CD8-positive, alpha-beta memory T cell (primary cell): Measurements from ENCODE around the gene SCO2. TPM values are rescaled to one million over a fixed set of nuclear protein-coding genes. Genes with fewer than 3 reads are reported as not detected.
"Not testable (repeated sequence)": the region's sequence is repeated elsewhere in the genome, so short reads cannot be mapped to it uniquely, and the experiment has no call there.

Source experiments
- CTCF ChIA-PET: fragments of 350-600 bp; sonication (Branson Sonifier 250); formaldehyde crosslinking; loops from one replicate; lab custom pipeline; 2021; ENCODE audit warnings: antibody characterized with exemption; lab: Charles Lee
- POLR2A ChIA-PET: fragments of 350-600 bp; sonication (Branson Sonifier 250); formaldehyde crosslinking; loops from one replicate; lab custom pipeline; 2021; ENCODE audit warnings: antibody characterized with exemption; lab: Charles Lee
- DNase-seq, 5 donors: peaks; one replicate each; pipeline versions ENCODE4 v3.0.0 to v3.0.0-alpha.2; 2020 to 2022; ENCODE audit warnings: mixed read lengths in 1 of 5
- H3K27ac ChIP-seq: one replicate; pipeline ENCODE4 v1.7.0; 2013; ENCODE audit warnings: low read depth, mild to moderate bottlenecking, low read length, moderate library complexity
- H3K27me3 ChIP-seq: 2 replicates; pipeline ENCODE4 v1.7.0; 2013; ENCODE audit warnings: low read length, mild to moderate bottlenecking; ENCODE audit not compliant: insufficient read depth, poor library complexity, severe bottlenecking
- H3K36me3 ChIP-seq: 2 replicates; pipeline ENCODE4 v1.7.0; 2013; ENCODE audit warnings: mild to moderate bottlenecking, low read length, moderate library complexity; ENCODE audit not compliant: insufficient read depth
- H3K4me1 ChIP-seq: 2 replicates; pipeline ENCODE4 v1.7.0; 2013; ENCODE audit warnings: mild to moderate bottlenecking, low read length, moderate library complexity; ENCODE audit not compliant: insufficient read depth
- H3K4me3 ChIP-seq: 2 replicates; pipeline ENCODE4 v1.7.0; 2013; ENCODE audit warnings: mild to moderate bottlenecking, low read length
- H3K9me3 ChIP-seq: 2 replicates; pipeline ENCODE4 v1.7.0; 2013; ENCODE audit warnings: mild to moderate bottlenecking, low read length
- H3K27ac Mint-ChIP-seq, 8 donors: one replicate each; pipeline ENCODE4 v1.8.0; 2020 to 2021; ENCODE audit warnings: mixed read lengths in 8 of 8, mild to moderate bottlenecking in 6 of 8, inconsistent platforms in 3 of 8, moderate library complexity in 3 of 8
- H3K27me3 Mint-ChIP-seq, 2 donors: one replicate each; pipeline ENCODE4 v1.8.0; 2020 to 2021; ENCODE audit warnings: mixed read lengths in 2 of 2, mild to moderate bottlenecking in 1 of 2, moderate library complexity in 1 of 2
- H3K36me3 Mint-ChIP-seq, 3 donors: one replicate each; pipeline ENCODE4 v1.8.0; 2020 to 2021; ENCODE audit warnings: mixed read lengths in 3 of 3, inconsistent platforms in 1 of 3, mild to moderate bottlenecking in 1 of 3
- H3K4me1 Mint-ChIP-seq, 3 donors: one replicate each; pipeline ENCODE4 v1.8.0; 2020 to 2021; ENCODE audit warnings: mixed read lengths in 3 of 3, inconsistent platforms in 1 of 3, mild to moderate bottlenecking in 1 of 3
- H3K4me3 Mint-ChIP-seq, 7 donors: one replicate each; pipeline ENCODE4 v1.8.0; 2020 to 2021; ENCODE audit warnings: mixed read lengths in 7 of 7, mild to moderate bottlenecking in 6 of 7, moderate library complexity in 4 of 7, inconsistent platforms in 2 of 7
- H3K9me3 Mint-ChIP-seq, 5 donors: one replicate each; pipeline ENCODE4 v1.8.0; 2020 to 2022; ENCODE audit warnings: mixed read lengths in 5 of 5, mild to moderate bottlenecking in 3 of 5, moderate library complexity in 2 of 5, inconsistent platforms in 1 of 5
- polyA plus RNA-seq: library from polyadenylated mRNA; unstranded; fragments of 300-500 nt; fragmentation: Illumina TruSeq; gene quantifications from one replicate; pipeline ENCODE4 v1.2.3, GENCODE V29; 2021
- total RNA-seq, 2 experiments: library from RNA; stranded (reverse); gene quantifications; one replicate each; pipeline ENCODE4 v1.2.3, GENCODE V29; 2021

The SCO2 gene
- total and polyA plus RNA-seq, 3 experiments from 2014 or later: 2.4 to 6.5 (median 3.5) TPM

DNA sequence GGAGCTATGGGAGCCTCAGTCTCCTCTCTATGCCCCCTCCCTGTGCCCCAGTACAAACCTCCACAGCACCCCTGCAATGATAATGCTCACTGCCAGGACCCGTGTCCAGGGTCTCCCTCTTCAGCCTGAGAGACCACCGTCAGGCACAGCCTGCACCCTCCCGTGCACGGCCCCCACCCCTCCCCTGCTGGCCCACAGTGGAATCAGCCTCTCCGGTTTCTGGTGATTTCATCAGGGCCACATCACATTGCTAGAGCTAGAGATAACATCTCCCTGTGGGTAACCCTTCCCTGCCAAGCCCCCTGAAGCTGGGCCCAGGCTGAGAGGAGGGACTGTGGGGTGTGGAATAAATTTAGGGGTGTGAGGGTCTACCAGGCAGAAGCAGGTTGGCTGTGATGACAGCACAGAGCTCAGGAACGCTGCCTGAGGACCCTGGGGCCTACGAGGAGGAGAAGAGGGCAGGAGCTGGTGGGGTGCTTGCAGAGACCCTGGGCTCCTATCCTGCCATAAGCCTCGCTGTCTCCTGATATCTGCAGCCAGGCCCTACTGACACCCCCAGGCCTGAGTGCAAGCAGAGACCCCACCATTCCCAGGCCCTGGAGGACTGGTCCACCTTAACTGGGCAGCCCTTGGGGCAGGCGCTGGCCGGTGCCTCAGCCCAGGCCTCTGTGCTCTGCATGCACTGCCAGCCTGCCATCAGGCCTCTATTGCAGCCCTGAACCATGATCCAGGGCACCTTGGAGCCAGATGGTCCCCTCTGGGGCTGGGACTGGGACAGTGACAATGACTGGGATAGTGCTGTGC lies 20.3 kb upstream of the SCO2 start, which contains the start of gene KLHDC7B:
Gene KLHDC7B, plus strand, starts transcription at position 378 of the 804 bp plus-strand sequence. Its CDS starts 345 bp downstream, at position 723.
- Histone ChIP-seq H3K4me1 (peaks cover 46% of the 10 kb centered on the region), H3K9me3 (no peaks in the 10 kb centered on the region), H3K36me3 (no peaks in the 10 kb centered on the region), H3K4me3 (peak within 1 kb of the TSS; percentile 77), H3K27me3 (no peaks in the 10 kb centered on the region), H3K27ac (peak within 1 kb of the TSS; percentile 33)
- H3K4me3 Mint-ChIP-seq: peak within 1 kb of the TSS; percentile 51 to 85 (median 71)
- no peaks in the 10 kb centered on the region for H3K9me3 Mint-ChIP-seq
- H3K36me3 Mint-ChIP-seq: peaks cover 0 to 2% (median 0%) of the 10 kb centered on the region in 3 donors
- CTCF ChIA-PET: interaction anchor here (1.0 to 5.8 kb wide), 7 partner anchors 9 to 75 kb away, joined by 3 to 86 read pairs (median 4); partner anchors contain the start of genes SCO2, SYCE3 and TYMP
- POLR2A ChIA-PET: interaction anchor here (0.8 to 1.8 kb wide), 4 partner anchors 19 to 76 kb away, joined by 3 to 8 read pairs (median 5); partner anchors contain the start of genes LMF2, NCAPH2 and SCO2
- H3K27ac Mint-ChIP-seq: peak within 1 kb of the TSS; percentile 77 to 99 (median 91)
- H3K4me1 Mint-ChIP-seq: peaks cover 36 to 56% (median 41%) of the 10 kb centered on the region in 3 donors
- DNase-seq: peak in 1 of 5 donors; percentile 47
- no peaks in the 10 kb centered on the region for H3K27me3 Mint-ChIP-seq

DNA sequence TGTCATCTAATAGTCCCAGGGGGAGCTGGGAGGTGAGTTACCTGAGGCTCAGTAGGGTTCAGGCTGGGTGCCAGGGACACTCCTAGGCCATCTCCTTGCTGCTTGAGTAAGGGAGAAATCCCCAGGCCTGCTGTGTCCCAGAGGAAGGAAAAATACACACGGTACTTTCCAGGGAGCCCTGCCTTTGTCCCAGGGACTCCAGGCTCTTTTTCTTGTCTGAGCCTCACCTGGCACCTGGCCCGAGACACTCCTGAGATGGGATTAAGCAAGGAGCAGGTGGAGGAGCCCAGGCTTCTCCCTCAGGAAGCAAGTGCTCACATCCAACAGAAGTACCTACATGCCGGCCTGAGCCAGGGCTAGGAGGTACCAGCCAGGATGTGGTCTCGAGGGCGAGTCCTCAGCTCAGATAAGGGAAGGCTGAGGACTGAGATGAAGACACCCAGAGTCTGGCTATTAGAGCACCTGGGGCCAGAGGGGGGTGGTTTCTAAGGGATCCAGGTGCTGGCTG lies 19.4 kb upstream of the SCO2 start:
- CTCF ChIA-PET: interaction anchor here (0.7 to 5.8 kb wide), 8 partner anchors 9 to 76 kb away, joined by 3 to 86 read pairs (median 4); partner anchors contain the start of genes SCO2, SYCE3 and TYMP
- H3K27me3 ChIP-seq: no peaks in the 10 kb centered on the region
- POLR2A ChIA-PET: interaction anchor here (0.6 to 1.8 kb wide), 6 partner anchors 13 to 76 kb away, joined by 3 to 8 read pairs (median 4); partner anchors contain the start of genes LMF2, NCAPH2 and SCO2
- Mint-ChIP-seq H3K27ac (peak overlapping the region; percentile 74 to 99 (median 91)), H3K4me1 (peaks cover 34 to 55% (median 39%) of the 10 kb centered on the region in 3 donors), H3K4me3 (peak overlapping the region; percentile 60 to 85 (median 71)), H3K36me3 (no peaks in the 10 kb centered on the region), H3K9me3 (no peaks in the 10 kb centered on the region), H3K27me3 (no peaks in the 10 kb centered on the region)
- H3K9me3 ChIP-seq: no peaks in the 10 kb centered on the region
- peak overlapping the region; percentile 33 for H3K27ac ChIP-seq
- no peaks in the 10 kb centered on the region for H3K36me3 ChIP-seq
- peak in 1 of 5 donors; percentile 46 for DNase-seq
- H3K4me3 ChIP-seq: peak overlapping the region; percentile 77
- peaks cover 43% of the 10 kb centered on the region for H3K4me1 ChIP-seq

DNA sequence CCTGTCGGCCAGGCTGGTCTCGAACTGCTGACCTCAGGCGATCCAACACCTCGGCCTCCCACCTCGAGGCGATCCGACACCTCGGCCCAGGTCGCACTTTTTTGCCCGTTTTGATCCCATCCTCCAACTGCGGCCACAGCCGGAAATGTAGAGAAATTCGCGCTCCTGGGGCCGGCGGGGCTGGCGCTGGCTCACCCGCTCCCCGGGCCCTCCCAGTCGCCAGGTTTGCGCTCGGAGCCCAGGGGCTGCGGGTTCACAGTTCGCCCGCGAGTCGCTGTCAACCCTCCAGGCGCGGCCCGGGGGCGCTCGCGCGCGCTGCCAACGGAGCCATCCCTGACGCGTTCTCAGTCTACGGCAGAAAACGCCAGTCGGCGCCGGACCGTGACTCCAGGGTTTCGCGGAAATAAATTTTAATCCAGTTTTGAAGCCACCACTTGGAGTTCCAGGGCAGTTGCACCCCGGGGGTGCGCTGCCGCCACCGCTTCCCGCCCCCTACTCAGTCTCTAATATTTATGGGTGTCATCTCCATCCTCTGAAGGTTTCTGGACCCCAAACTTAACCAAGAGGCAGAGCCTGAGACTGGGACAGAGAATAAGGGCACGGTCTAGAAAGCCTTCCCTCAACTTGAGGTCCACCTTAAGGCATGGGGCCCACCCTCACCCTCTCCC lies 18.8 kb upstream of the SCO2 start:
- no peaks in the 10 kb centered on the region for H3K9me3 Mint-ChIP-seq
- Histone ChIP-seq H3K4me1 (peaks cover 41% of the 10 kb centered on the region), H3K27me3 (no peaks in the 10 kb centered on the region), H3K36me3 (no peaks in the 10 kb centered on the region), H3K9me3 (no peaks in the 10 kb centered on the region), H3K27ac (peak overlapping the region; percentile 33), H3K4me3 (peak overlapping the region; percentile 77)
- ChIA-PET POLR2A (interaction anchor here (0.6 to 1.8 kb wide), 6 partner anchors 13 to 77 kb away, joined by 3 to 8 read pairs (median 4); partner anchors contain the start of genes LMF2, NCAPH2 and SCO2), CTCF (interaction anchor here (0.7 to 5.8 kb wide), 7 partner anchors 8 to 76 kb away, joined by 3 to 86 read pairs (median 4); partner anchors contain the start of genes SCO2, SYCE3 and TYMP)
- DNase-seq: peak; percentile 72 to 87 (median 78)
- H3K4me3 Mint-ChIP-seq: peak overlapping the region; percentile 60 to 85 (median 71)
- H3K4me1 Mint-ChIP-seq: peaks cover 39 to 55% (median 44%) of the 10 kb centered on the region in 3 donors
- peak overlapping the region; percentile 74 to 99 (median 91) for H3K27ac Mint-ChIP-seq
- no peaks in the 10 kb centered on the region for H3K27me3 Mint-ChIP-seq
- H3K36me3 Mint-ChIP-seq: no peaks in the 10 kb centered on the region

DNA sequence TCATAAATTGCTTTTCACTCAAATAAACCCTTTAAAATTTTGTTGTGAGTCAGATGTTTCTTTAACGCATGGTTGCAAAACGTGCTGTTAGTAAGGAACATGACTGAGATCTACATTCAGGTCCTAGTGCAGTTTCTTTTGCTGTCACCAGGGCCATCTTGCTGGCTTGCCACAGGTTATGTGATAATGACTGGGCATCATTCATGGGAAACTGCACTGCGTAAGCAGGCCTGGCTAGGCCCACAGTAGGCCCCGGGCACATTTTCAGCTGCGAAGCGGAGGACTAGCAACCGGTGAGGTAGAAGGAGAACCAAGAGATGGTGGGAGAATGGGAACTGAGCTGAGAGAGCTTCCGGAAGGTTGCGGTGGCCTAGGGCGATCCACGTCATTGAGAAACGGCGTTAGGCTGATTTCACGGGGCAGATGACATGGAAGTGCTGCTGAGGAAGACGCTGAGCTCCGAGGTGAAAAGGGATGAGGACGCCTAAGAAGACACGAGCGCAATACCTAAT lies 17.1 kb upstream of the SCO2 start:
- peaks cover 43 to 61% (median 57%) of the 10 kb centered on the region in 3 donors for H3K4me1 Mint-ChIP-seq
- no peaks in the 10 kb centered on the region for H3K9me3 Mint-ChIP-seq
- no peaks in the 10 kb centered on the region for H3K27me3 ChIP-seq
- ChIA-PET CTCF (interaction anchor here (0.6 to 1.6 kb wide), 3 partner anchors 17 to 23 kb away, joined by 3 to 9 read pairs (median 4); partner anchors contain the start of genes SCO2 and SYCE3), POLR2A (no interaction called here)
- no peaks in the 10 kb centered on the region for H3K36me3 ChIP-seq
- no peak overlapping the region for H3K27ac ChIP-seq
- H3K27me3 Mint-ChIP-seq: peaks cover 0 to 2% of the 10 kb centered on the region in 2 donors
- H3K4me1 ChIP-seq: peaks cover 43% of the 10 kb centered on the region
- no peak overlapping the region for H3K4me3 ChIP-seq
- H3K36me3 Mint-ChIP-seq: no peaks in the 10 kb centered on the region
- peak overlapping the region in 7 of 8 donors; percentile 3 to 99 (median 82) for H3K27ac Mint-ChIP-seq
- H3K9me3 ChIP-seq: no peaks in the 10 kb centered on the region
- peak in 1 of 5 donors; percentile 43 for DNase-seq
- peak overlapping the region in 4 of 7 donors; percentile 37 to 49 (median 46) for H3K4me3 Mint-ChIP-seq

DNA sequence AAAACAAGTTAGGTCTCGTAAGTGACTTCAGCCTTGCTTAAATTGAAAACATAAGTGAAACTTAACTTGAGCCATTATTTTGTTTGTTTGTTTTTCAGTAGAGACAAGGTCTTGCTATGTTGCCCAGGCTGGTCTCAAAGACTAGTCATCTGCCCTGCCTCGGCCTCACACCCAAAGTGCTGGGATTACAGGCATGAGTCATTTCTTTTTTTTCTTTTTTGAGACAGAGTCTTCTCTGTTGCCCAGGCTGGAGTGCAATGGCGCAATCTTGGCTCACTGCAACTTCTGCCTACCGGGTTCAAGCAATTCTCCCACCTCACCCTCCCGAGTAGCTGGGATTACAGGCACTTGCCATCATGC lies 16.2 kb upstream of the SCO2 start:
- POLR2A ChIA-PET, H3K9me3 Mint-ChIP-seq, H3K27me3 Mint-ChIP-seq, H3K9me3 ChIP-seq, H3K36me3 Mint-ChIP-seq, H3K4me3 Mint-ChIP-seq, H3K36me3 ChIP-seq, H3K27me3 ChIP-seq, H3K27ac ChIP-seq, H3K4me3 ChIP-seq: not testable (repeated sequence)
- CTCF ChIA-PET: interaction anchor here (1.1 to 4.6 kb wide), 4 partner anchors 15 to 79 kb away, joined by 4 to 80 read pairs (median 14); partner anchors contain the start of genes SCO2 and SYCE3
- H3K4me1 ChIP-seq: peaks cover 43% of the 10 kb centered on the region
- Mint-ChIP-seq H3K27ac (peak overlapping the region in 7 of 8 donors; percentile 32 to 99 (median 93)), H3K4me1 (peaks cover 43 to 59% (median 57%) of the 10 kb centered on the region in 3 donors)
- peak in 1 of 5 donors; percentile 42 for DNase-seq

DNA sequence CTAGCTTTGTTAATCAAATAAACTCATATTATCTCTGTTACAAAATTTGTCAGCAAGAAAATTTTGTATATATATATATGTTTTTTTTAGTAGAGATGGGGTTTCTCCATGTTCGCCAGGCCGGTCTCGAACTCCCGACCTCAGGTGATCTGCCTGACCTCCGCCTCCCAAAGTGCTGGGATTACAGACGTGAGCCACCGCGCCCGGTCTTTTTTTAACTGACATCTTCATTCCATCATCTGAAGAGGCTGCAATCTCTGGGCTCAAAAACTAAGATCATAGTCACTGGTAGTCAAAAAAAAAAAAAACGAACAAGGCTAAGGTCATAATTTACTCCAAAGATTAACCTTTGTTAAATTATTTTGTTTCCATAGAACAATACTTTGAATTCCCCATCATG lies 15.0 kb upstream of the SCO2 start:
- Mint-ChIP-seq H3K4me1 (peaks cover 36 to 49% (median 47%) of the 10 kb centered on the region in 3 donors), H3K9me3 (no peaks in the 10 kb centered on the region), H3K4me3 (peak overlapping the region in 4 of 7 donors; percentile 5 to 37 (median 14)), H3K36me3 (no peaks in the 10 kb centered on the region), H3K27ac (peak overlapping the region; percentile 86 to 99 (median 96)), H3K27me3 (peaks cover 0 to 2% of the 10 kb centered on the region in 2 donors)
- Histone ChIP-seq H3K36me3 (no peaks in the 10 kb centered on the region), H3K9me3 (no peaks in the 10 kb centered on the region), H3K27ac (peak overlapping the region; percentile 98), H3K4me3 (no peak overlapping the region), H3K4me1 (peaks cover 36% of the 10 kb centered on the region), H3K27me3 (no peaks in the 10 kb centered on the region)
- no peak for DNase-seq
- POLR2A ChIA-PET: interaction anchor here (1.1 to 3.7 kb wide), 5 partner anchors 7 to 32 kb away, joined by 4 to 81 read pairs (median 21); partner anchors contain the start of genes LMF2, NCAPH2, SCO2 and SYCE3
- CTCF ChIA-PET: interaction anchor here (1.4 to 6.5 kb wide), 8 partner anchors 8 to 80 kb away, joined by 3 to 80 read pairs (median 11); partner anchors contain the start of genes LMF2, NCAPH2, SCO2 and SYCE3

DNA sequence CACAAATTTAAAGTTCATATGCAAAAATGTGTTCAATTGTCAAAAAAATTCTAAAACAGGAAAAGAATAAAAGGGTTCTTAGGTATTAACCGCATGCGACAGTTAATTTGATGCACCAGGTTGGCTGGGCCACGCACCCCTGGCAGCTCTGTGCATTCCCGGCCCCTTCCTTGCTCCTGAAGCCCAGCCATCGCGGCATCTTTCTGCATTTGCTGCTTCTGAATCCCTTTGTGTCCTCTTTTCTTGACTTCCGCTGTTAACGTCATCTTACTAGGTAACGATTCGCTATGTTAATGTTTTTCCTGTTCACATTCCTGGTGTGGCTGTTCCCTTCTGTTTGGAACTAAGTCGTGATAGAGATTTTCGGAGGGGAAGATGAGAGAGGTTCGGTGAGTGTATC lies 12.4 kb upstream of the SCO2 start:
- H3K36me3 ChIP-seq: no peaks in the 10 kb centered on the region
- ChIA-PET POLR2A (interaction anchor here (0.6 to 3.7 kb wide), 2 partner anchors 11 to 296 kb away, joined by 3 to 81 read pairs; partner anchors contain the start of gene SCO2), CTCF (interaction anchor here (1.0 to 6.5 kb wide), 5 partner anchors 8 to 29 kb away, joined by 3 to 80 read pairs (median 14); partner anchors contain the start of genes LMF2, NCAPH2, SCO2 and SYCE3)
- peaks cover 19% of the 10 kb centered on the region for H3K4me1 ChIP-seq
- Mint-ChIP-seq H3K27me3 (peaks cover 0 to 2% of the 10 kb centered on the region in 2 donors), H3K4me1 (peaks cover 30 to 38% (median 35%) of the 10 kb centered on the region in 3 donors), H3K9me3 (no peaks in the 10 kb centered on the region), H3K36me3 (no peaks in the 10 kb centered on the region), H3K4me3 (peak overlapping the region in 3 of 7 donors; percentile 9 to 46 (median 33)), H3K27ac (peak overlapping the region; percentile 54 to 99 (median 95))
- no peak for DNase-seq
- H3K4me3 ChIP-seq: no peak overlapping the region
- H3K27me3 ChIP-seq: no peaks in the 10 kb centered on the region
- no peak overlapping the region for H3K27ac ChIP-seq
- H3K9me3 ChIP-seq: no peaks in the 10 kb centered on the region
